ENCODE results near the gene FAM222B.
"Not testable (repeated sequence)": the region's sequence is repeated elsewhere in the genome, so short reads cannot be mapped to it uniquely, and the experiment has no call there.

The FAM222B gene

GRCh38 chr17:28792877-28793661 is 49.5 kb downstream of the FAM222B start:
- FAIRE-seq (no peak), DNase-seq (ENCODE audit: extremely low spot score, insufficient read length, low read depth) (no peak)

DNA sequence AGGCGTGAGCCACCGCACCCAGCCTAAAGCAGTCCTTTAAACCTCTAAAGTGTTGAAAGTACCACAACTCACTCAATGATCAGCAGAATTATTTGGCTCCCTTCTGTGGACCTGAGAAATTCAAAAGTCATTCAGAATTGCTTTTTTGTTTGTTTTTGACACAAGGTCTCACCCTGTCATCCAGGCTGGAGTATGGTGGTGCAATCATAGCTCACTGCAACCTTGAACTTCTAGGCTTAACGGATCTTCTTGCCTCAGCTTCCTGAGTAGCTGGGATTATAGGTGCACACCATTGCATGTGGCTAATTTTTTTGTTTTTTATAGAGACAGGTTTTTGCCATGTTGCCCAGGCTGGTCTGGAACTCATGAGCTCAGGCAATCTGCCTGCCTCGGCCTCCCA is 54.5 kb downstream of the FAM222B start:
- no peak for DNase-seq (ENCODE audit: extremely low spot score, insufficient read length, low read depth)

GRCh38 chr17:28783161-28783560 is 59.4 kb downstream of the FAM222B start:
- no peak for DNase-seq (ENCODE audit: extremely low spot score, insufficient read length, low read depth)
- FAIRE-seq: no peak

More for the DNA sequence above, 54.5 kb downstream of the FAM222B start:
- no peak for FAIRE-seq

DNA sequence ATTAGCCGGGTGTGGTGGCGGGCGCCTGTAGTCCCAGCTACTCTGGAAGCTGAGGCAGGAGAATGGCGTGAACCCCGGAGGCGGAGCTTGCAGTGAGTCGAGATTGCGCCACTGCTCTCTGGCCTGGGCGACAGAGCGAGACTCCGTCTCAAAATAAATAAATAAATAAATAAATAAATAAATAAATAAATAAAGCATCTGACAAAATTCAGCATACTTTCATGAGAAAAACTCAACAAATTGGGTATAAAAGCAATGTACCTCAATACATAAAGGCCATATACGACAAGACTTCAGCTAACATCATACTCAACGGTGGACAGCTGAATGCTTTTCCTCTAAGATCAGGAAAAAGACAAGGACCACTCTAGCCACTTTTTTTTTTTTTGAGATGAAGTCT is 63.0 kb downstream of the FAM222B start:
- DNase-seq (ENCODE audit: extremely low spot score, insufficient read length, low read depth); FAIRE-seq: not testable (repeated sequence)

GRCh38 chr17:28777178-28777577 is 65.4 kb downstream of the FAM222B start:
- FAIRE-seq: no peak

GRCh38 chr17:28774206-28774605 is 68.4 kb downstream of the FAM222B start:
- no peak for DNase-seq (ENCODE audit: extremely low spot score, insufficient read length, low read depth)
- no peak for FAIRE-seq

More at GRCh38 chr17:28777178-28777577, 65.4 kb downstream of the FAM222B start:
- no peak for DNase-seq (ENCODE audit: extremely low spot score, insufficient read length, low read depth)

- no peak for DNase-seq (ENCODE audit: extremely low spot score, insufficient read length, low read depth)
- no peak for FAIRE-seq
These were observed 68.9 kb downstream of the FAM222B start for GRCh38 chr17:28773736-28774135.

DNA sequence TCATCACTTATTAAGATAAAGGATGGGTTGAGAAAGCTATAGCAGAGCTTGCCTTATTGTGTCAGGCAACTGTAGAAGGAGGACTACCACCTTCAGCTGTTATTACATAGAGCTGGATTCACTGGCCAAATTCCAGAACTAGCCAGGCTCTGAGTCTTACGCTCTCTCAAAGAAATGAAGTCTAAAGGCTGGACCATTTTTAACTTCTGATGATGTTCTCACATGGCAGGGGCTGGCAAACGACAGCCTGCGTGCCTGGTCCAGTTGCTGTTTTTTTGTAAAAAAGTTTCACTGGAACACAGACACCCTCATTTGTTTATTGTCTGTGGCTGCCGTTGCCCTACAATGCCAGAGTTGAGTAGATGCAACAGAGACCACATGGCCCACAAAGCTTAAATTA is 77.6 kb downstream of the FAM222B start:
- FAIRE-seq: no peak
- DNase-seq (ENCODE audit: extremely low spot score, insufficient read length, low read depth): no peak

DNA sequence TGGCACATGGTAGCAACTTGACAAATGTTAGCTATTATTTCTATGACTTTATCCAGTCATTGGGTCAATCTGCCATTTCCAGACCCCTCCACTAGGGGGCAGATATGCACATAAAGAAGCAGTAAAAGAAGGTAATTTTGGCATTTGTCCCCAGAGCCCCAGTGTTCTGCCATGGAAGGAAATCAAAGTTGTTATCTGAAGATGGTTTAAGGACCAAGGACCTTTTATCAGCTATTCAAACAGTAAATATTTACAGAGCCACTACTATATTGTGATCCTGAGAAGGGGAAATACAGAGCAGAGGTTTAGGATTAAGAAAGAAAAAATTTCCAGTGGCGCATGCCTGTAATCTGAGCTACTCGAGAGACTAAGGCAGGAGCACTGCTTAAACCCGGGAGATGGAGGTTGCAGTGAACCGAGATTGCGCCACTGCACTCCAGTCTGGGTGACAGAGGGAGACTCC is 78.8 kb downstream of the FAM222B start:
- FAIRE-seq: peak; percentile 82
- no peak for DNase-seq (ENCODE audit: extremely low spot score, insufficient read length, low read depth)

DNA sequence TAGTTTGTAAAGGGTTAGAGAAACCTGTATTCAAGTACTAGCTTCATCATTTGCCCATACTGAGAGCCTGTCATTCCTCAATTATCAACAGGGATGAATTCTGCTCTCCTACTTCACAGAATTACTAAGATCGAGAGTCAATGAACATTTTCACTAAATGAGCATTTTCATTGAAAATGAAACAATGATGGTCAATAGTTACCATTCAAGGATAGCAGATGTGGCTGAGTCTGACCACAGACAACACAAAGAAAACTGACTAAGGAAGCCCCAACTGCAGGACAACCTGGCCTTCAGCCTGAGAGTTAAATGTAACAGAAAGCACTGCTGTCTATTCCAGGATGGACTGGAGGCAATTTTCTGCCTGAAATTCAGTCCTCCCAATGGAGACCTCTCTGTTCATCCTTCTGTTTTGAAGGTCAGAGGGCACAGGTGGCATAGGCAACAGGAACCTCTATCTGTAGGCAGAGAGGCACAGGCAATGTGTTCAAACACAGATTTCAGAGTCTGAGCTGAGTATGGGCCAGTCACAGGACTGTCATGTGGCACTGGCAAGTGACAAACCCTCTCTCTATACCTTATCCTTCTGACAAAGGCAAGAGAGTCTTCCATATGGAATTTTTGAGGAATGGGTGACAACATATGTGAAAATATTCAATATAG is 79.3 kb downstream of the FAM222B start:
- DNase-seq (ENCODE audit: extremely low spot score, insufficient read length, low read depth) (no peak), FAIRE-seq (peak; percentile 81)

- no peak for DNase-seq (ENCODE audit: extremely low spot score, insufficient read length, low read depth)
- FAIRE-seq: peak; percentile 33
These were observed 81.7 kb downstream of the FAM222B start for GRCh38 chr17:28760601-28761562.

DNA sequence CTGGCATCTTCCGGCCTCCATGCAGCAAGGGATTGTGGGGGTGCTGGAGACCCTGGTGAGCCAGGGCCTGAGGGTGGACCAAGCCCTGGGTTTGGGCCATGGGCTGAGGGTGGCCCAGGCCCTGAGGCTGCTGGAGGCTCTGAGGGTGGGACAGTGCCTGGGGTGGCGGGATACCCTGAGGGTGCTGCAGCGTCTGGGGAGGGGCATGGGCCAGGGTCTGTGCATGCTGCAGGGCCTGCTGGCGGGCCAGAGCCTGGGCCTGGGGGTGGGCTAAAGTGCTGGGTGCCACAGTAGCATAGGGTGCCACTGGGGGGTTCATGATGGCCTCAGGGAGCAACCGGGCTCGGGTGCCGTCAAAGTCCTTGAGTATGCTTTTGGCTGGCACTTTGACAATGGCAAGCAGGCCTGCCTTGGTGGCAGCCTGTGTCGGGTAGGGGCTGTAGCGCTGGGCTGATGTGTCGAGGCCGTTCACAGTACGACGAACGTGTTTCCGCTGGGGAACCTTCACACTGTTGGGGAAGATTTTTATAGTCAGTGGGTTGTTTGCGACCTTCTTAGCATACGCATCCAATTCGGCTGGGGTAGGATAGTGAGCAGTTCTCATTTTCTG is 83.2 kb downstream of the FAM222B start:
- DNase-seq (ENCODE audit: extremely low spot score, insufficient read length, low read depth): no peak
- no peak for FAIRE-seq

GRCh38 chr17:28758411-28759121 is 84.0 kb downstream of the FAM222B start:
- FAIRE-seq (no peak), DNase-seq (ENCODE audit: extremely low spot score, insufficient read length, low read depth) (no peak)

- no peak for DNase-seq (ENCODE audit: extremely low spot score, insufficient read length, low read depth)
- no peak for FAIRE-seq
These were observed 86.4 kb downstream of the FAM222B start for GRCh38 chr17:28756049-28756804.

DNA sequence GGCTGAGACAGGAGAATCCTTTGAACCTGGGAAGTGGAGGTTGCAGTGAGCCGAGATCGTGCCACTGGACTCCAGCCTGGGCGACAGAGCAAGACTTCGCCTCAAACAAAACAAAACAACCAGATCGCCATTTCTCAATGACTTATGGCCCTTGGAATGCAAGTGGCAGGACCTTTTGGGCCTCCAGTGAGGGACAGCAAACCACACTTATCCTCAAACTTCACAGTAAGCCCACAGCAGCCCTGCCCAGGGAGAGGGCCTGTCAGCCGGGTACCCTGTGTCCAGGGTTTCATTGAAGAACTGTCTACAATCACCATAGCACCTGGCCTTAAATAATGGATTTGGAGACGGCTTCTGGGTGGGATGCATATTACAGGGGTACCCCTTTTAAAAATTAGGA is 87.1 kb downstream of the FAM222B start:
- FAIRE-seq (no peak), DNase-seq (ENCODE audit: extremely low spot score, insufficient read length, low read depth) (no peak)

- FAIRE-seq: no peak
These were observed 90.8 kb downstream of the FAM222B start for GRCh38 chr17:28751600-28752366.

DNA sequence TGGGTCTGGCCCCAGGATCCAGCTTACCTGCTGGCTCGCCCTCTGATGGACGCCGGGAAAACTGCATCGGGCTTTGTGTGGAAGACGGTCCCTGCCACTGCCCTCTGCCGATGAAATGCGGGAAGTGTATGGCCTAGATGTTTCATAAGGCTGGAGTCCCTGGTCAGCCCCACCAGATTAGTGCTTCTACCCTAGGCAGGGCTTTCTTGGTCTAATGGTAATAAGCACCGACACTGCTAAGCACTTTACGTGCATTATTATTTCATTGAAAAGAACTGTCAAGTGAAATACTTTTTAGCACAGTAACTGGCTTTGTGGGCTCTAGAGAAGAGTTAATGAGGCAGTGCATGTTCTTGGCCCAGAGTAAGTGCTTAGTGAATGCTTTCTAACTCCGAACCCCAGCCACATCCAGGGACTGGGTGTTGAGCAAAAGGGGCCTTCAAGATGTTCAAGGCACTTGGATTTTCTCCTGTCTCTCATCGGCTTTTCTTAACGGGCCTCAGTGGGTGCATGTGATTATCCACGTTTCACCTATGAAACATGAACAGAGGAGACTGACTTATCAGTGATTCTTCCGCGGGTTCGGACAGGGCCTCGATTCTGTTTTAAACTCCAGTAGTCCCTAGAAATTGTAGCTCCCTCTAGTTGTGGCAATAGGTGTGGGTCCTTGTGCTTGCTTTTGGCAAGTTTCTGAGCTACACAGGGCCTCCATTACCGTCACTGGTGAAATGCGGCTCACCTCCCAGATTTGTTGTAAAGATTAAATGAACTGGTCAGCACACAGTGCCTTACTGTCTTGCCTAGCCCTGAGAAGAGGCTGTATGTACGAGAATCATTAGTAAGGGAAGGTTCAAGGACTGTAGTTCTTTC is 92.2 kb downstream of the FAM222B start:
- FAIRE-seq: peak; percentile 89

More at GRCh38 chr17:28751600-28752366, 90.8 kb downstream of the FAM222B start:
- no peak for DNase-seq (ENCODE audit: extremely low spot score, insufficient read length, low read depth)

More for the DNA sequence above, 92.2 kb downstream of the FAM222B start:
- DNase-seq (ENCODE audit: extremely low spot score, insufficient read length, low read depth): no peak
